GM23338 (cell line): Measurements from ENCODE around the gene GPHN. TPM values are rescaled to one million over a fixed set of nuclear protein-coding genes. Genes with fewer than 3 reads are reported as not detected.

Experiments used
- ATAC-seq: fragments of 200-7000 bp; cut with Tn5 transposase; 3 replicates; pipeline ENCODE4 v1.9.1; 2020
- DNase-seq: peaks from one replicate; pipeline ENCODE4 v3.0.0-alpha.2; 2015; ENCODE audit warnings: low spot score
- H2AFZ ChIP-seq: fragments of 200-600 bp; sonication (generic); 2 replicates; pipeline ENCODE4 v1.8.0; 2016; ENCODE audit warnings: antibody characterized with exemption, mild to moderate bottlenecking, moderate library complexity
- H3F3A ChIP-seq: fragments of 200-600 bp; sonication (generic); replicated peaks from 2 replicates; pipeline ENCODE4 v1.8.0; 2017; ENCODE audit warnings: antibody characterized with exemption, mixed run types, low read depth
- H3K27ac ChIP-seq: fragments of 200-600 bp; sonication (generic); 2 replicates; pipeline ENCODE4 v1.6.1; 2016; ENCODE audit warnings: low read depth
- H3K27me3 ChIP-seq: fragments of 200-600 bp; sonication (generic); 2 replicates; pipeline ENCODE4 v1.8.0; 2016; ENCODE audit warnings: mild to moderate bottlenecking, mixed run types, moderate library complexity; ENCODE audit not compliant: insufficient read depth
- H3K36me3 ChIP-seq: fragments of 200-600 bp; sonication (generic); 2 replicates; pipeline ENCODE4 v1.8.0; 2016; ENCODE audit warnings: mild to moderate bottlenecking; ENCODE audit not compliant: insufficient read depth
- H3K4me1 ChIP-seq: fragments of 200-600 bp; sonication (generic); 2 replicates; pipeline ENCODE4 v1.8.0; 2016; ENCODE audit warnings: mild to moderate bottlenecking, moderate library complexity; ENCODE audit not compliant: insufficient read depth
- H3K4me2 ChIP-seq: fragments of 200-600 bp; sonication (generic); 2 replicates; pipeline ENCODE4 v1.7.1; 2017; ENCODE audit warnings: mixed run types
- H3K4me3 ChIP-seq: fragments of 200-600 bp; sonication (generic); 2 replicates; pipeline ENCODE4 v1.6.1; 2016; ENCODE audit warnings: mixed run types
- H3K79me2 ChIP-seq: fragments of 200-600 bp; sonication (generic); replicated peaks from 2 replicates; pipeline ENCODE4 v1.8.0; 2017; ENCODE audit warnings: mild to moderate bottlenecking; ENCODE audit not compliant: insufficient read depth
- H3K9me2 ChIP-seq: fragments of 200-600 bp; sonication (generic); 2 replicates; pipeline ENCODE4 v1.8.0; 2017; ENCODE audit not compliant: insufficient read depth
- H4K20me1 ChIP-seq: fragments of 200-600 bp; sonication (generic); replicated peaks from 2 replicates; pipeline ENCODE4 v1.8.0; 2017; ENCODE audit warnings: mild to moderate bottlenecking; ENCODE audit not compliant: insufficient read depth
- H3K27ac Mint-ChIP-seq: 2 replicates; pipeline ENCODE4 v1.8.0; 2020; ENCODE audit warnings: inconsistent platforms, mild to moderate bottlenecking, moderate library complexity, mixed read lengths
- H3K27me3 Mint-ChIP-seq: 3 replicates; pipeline ENCODE4 v1.8.0; 2022; ENCODE audit warnings: low read depth, mild to moderate bottlenecking, moderate library complexity, mixed read lengths, inconsistent platforms; ENCODE audit not compliant: insufficient read depth, poor library complexity
- H3K36me3 Mint-ChIP-seq: 3 replicates; pipeline ENCODE4 v1.8.0; 2021; ENCODE audit warnings: low read depth, mild to moderate bottlenecking, inconsistent platforms, moderate library complexity, mixed read lengths
- H3K4me1 Mint-ChIP-seq: 3 replicates; pipeline ENCODE4 v1.8.0; 2020; ENCODE audit warnings: mild to moderate bottlenecking, inconsistent platforms, mixed read lengths
- H3K4me3 Mint-ChIP-seq: 3 replicates; pipeline ENCODE4 v1.8.0; 2021; ENCODE audit warnings: moderate library complexity, mild to moderate bottlenecking, inconsistent platforms, mixed read lengths
- H3K9me3 Mint-ChIP-seq: 3 replicates; pipeline ENCODE4 v1.8.0; 2020; ENCODE audit warnings: moderate library complexity, mild to moderate bottlenecking, inconsistent platforms, mixed read lengths
- CREB1 ChIP-seq: fragments of 250-450 bp; sonication (Bioruptor Pico); IDR thresholded peaks from 2 replicates; pipeline ENCODE4 v1.5.0; 2020; ENCODE audit warnings: low read depth, mild to moderate bottlenecking, moderate library complexity
- CTCF ChIP-seq, 2 experiments: fragments of 200-600 bp in 1 of 2; sonication (generic) in 1 of 2; conservative IDR thresholded peaks; 2 replicates each; pipeline versions ENCODE4 v1.5.1 to v1.6.1; 2016 to 2017; ENCODE audit warnings: antibody characterized with exemption in 2 of 2, low read depth in 2 of 2, mild to moderate bottlenecking in 2 of 2, moderate library complexity in 1 of 2
- ETS1 ChIP-seq: IDR thresholded peaks from 2 replicates; pipeline ENCODE4 v1.6.1; 2016; ENCODE audit warnings: antibody characterized with exemption
- EZH2 ChIP-seq: fragments of 200-600 bp; sonication (generic); IDR thresholded peaks from one replicate; pipeline ENCODE4 v1.8.0; 2017; ENCODE audit warnings: antibody characterized with exemption, mild to moderate bottlenecking, low read depth; ENCODE audit not compliant: unreplicated experiment
- EZH2phosphoT487 ChIP-seq: fragments of 200-600 bp; sonication (generic); IDR thresholded peaks from one replicate; pipeline ENCODE4 v1.8.1; 2018; ENCODE audit warnings: antibody characterized with exemption; ENCODE audit not compliant: unreplicated experiment
- JUNB ChIP-seq: IDR thresholded peaks from one replicate; pipeline ENCODE4 v1.6.1; 2016; ENCODE audit warnings: antibody characterized with exemption; ENCODE audit not compliant: unreplicated experiment
- NANOG ChIP-seq: IDR thresholded peaks from 2 replicates; pipeline ENCODE4 v1.6.1; 2016; ENCODE audit warnings: antibody characterized with exemption, borderline replicate concordance
- POLR2AphosphoS5 ChIP-seq: IDR thresholded peaks from 2 replicates; pipeline ENCODE4 v1.6.1; 2016; ENCODE audit warnings: antibody characterized with exemption, low read depth
- ZNF114 ChIP-seq: fragments of 250-450 bp; sonication (Bioruptor Pico); IDR thresholded peaks from 2 replicates; pipeline ENCODE4 v1.5.0; 2020; ENCODE audit warnings: mild to moderate bottlenecking, moderate library complexity
- ZNF331 ChIP-seq: fragments of 250-450 bp; sonication (Bioruptor Pico); IDR thresholded peaks from 2 replicates; pipeline ENCODE4 v1.5.0; 2020; ENCODE audit warnings: low read depth, mild to moderate bottlenecking, moderate library complexity
- ZNF462 ChIP-seq: fragments of 250-450 bp; sonication (Bioruptor Pico); IDR thresholded peaks from 2 replicates; pipeline ENCODE4 v1.5.0; 2020; ENCODE audit warnings: mild to moderate bottlenecking, moderate library complexity
- polyA plus RNA-seq: library from polyadenylated mRNA; unstranded; fragments of >200 nt; fragmentation: Nextera tagmentation; extraction: Ambion mirVana; gene quantifications from 2 replicates; pipeline ENCODE4 v1.2.1, GENCODE V29; 2016
- total RNA-seq: library from RNA; depleted of rRNA; stranded (reverse); fragments of >200 nt; shearing (Covaris generic); gene quantifications from 2 replicates; pipeline ENCODE4 v1.2.3, GENCODE V29; 2014

GPHN gene
- total and polyA plus RNA-seq, 2 experiments from 2014 or later = 17.6 to 20.6 TPM

GRCh38 chr14:66613344-66613743, 105.4 kb downstream of the GPHN start (continued):
- TF ChIP-seq ZNF462 (no peak), ZNF331 (CRISPR knock-in tag) (no peak), CTCF (conservative IDR thresholded peaks at IDR 0.05; ENCODE audit: low read depth in 2 of 2) (no peak), POLR2AphosphoS5 (no peak)

- H3K27me3 Mint-ChIP-seq = peaks cover 2% of the 10 kb centered on the region
- H3K27ac Mint-ChIP-seq = no peak overlapping the region
- peaks cover 59% of the 10 kb centered on the region for H3K79me2 ChIP-seq
- no peak overlapping the region for H3K4me2 ChIP-seq
- no peak for DNase-seq
- no peak overlapping the region for H3K27ac ChIP-seq
- H3K9me2 ChIP-seq = 0 out of 2 replicates have a peak, but pooled peaks cover 4% of the 10 kb centered on the region
- H4K20me1 ChIP-seq = no peaks in the 10 kb centered on the region
- ATAC-seq = no peak
- peaks cover 58% of the 10 kb centered on the region for H3K9me3 Mint-ChIP-seq
- H3K36me3 Mint-ChIP-seq = peaks cover 50% of the 10 kb centered on the region
- no peak overlapping the region for H3K4me3 Mint-ChIP-seq
- no peak overlapping the region for H2AFZ ChIP-seq
- H3K4me1 Mint-ChIP-seq = no peaks in the 10 kb centered on the region
- no peaks in the 10 kb centered on the region for H3K27me3 ChIP-seq
- peaks cover 5% of the 10 kb centered on the region; the same call in 1 of the 2 replicates for H3K36me3 ChIP-seq
- H3K4me3 ChIP-seq = no peak overlapping the region
- H3K4me1 ChIP-seq = no peaks in the 10 kb centered on the region
- no peaks in the 10 kb centered on the region for H3F3A ChIP-seq
- TF ChIP-seq POLR2AphosphoS5 = no peak
- TF ChIP-seq CTCF (conservative IDR thresholded peaks at IDR 0.05; ENCODE audit: low read depth in 2 of 2) = no peak
- TF ChIP-seq NANOG = no peak
- no peak for TF ChIP-seq EZH2
- no peak for TF ChIP-seq ZNF114 (CRISPR knock-in tag)
- no peak for TF ChIP-seq ZNF331 (CRISPR knock-in tag)
- TF ChIP-seq CREB1 = no peak
- no peak for TF ChIP-seq ETS1
- no peak for TF ChIP-seq JUNB
- TF ChIP-seq EZH2phosphoT487 = no peak
These were observed 112.0 kb downstream of the GPHN start for GRCh38 chr14:66619952-66620351.
